Measurements from ENCODE around the gene MFSD6.
"Not testable (repeated sequence)": the region's sequence is repeated elsewhere in the genome, so short reads cannot be mapped to it uniquely, and the experiment has no call there.

The MFSD6 gene

GRCh38 chr2:190460487-190460886 is 52.3 kb downstream of the MFSD6 start:
- no peak for DNase-seq (ENCODE audit: extremely low read depth in 1 of 2, low read depth in 1 of 2)

- no peak for DNase-seq (ENCODE audit: extremely low read depth in 1 of 2, low read depth in 1 of 2)
Measured at GRCh38 chr2:190462181-190462580, 54.0 kb downstream of the MFSD6 start.

- DNase-seq (ENCODE audit: extremely low read depth in 1 of 2, low read depth in 1 of 2), result no peak
Measured at GRCh38 chr2:190462611-190463010, 54.5 kb downstream of the MFSD6 start.

GRCh38 chr2:190465060-190465459 is 56.9 kb downstream of the MFSD6 start:
- DNase-seq (ENCODE audit: extremely low read depth in 1 of 2, low read depth in 1 of 2), result no peak

GRCh38 chr2:190466819-190467446 is 58.8 kb downstream of the MFSD6 start:
- no peak for DNase-seq (ENCODE audit: extremely low read depth in 1 of 2, low read depth in 1 of 2)

- DNase-seq (ENCODE audit: extremely low read depth in 1 of 2, low read depth in 1 of 2), result no peak
Measured at GRCh38 chr2:190467575-190468083, 59.5 kb downstream of the MFSD6 start.

GRCh38 chr2:190468354-190468753 is 60.2 kb downstream of the MFSD6 start:
- not testable (repeated sequence) for DNase-seq (ENCODE audit: extremely low read depth in 1 of 2, low read depth in 1 of 2)

- no peak for DNase-seq (ENCODE audit: extremely low read depth in 1 of 2, low read depth in 1 of 2)
Measured at GRCh38 chr2:190468814-190469569, 60.8 kb downstream of the MFSD6 start.

- no peak for DNase-seq (ENCODE audit: extremely low read depth in 1 of 2, low read depth in 1 of 2)
Measured at GRCh38 chr2:190469771-190470170, 61.6 kb downstream of the MFSD6 start.

GRCh38 chr2:190470256-190470826 is 62.2 kb downstream of the MFSD6 start:
- no peak for DNase-seq (ENCODE audit: extremely low read depth in 1 of 2, low read depth in 1 of 2)

GRCh38 chr2:190477661-190478454 is 69.7 kb downstream of the MFSD6 start:
- DNase-seq (ENCODE audit: extremely low read depth in 1 of 2, low read depth in 1 of 2), result no peak

GRCh38 chr2:190478572-190479195 is 70.5 kb downstream of the MFSD6 start:
- DNase-seq (ENCODE audit: extremely low read depth in 1 of 2, low read depth in 1 of 2), result no peak

- DNase-seq (ENCODE audit: extremely low read depth in 1 of 2, low read depth in 1 of 2), result no peak
Measured at GRCh38 chr2:190481339-190481738, 73.2 kb downstream of the MFSD6 start.

GRCh38 chr2:190482451-190482850 is 74.3 kb downstream of the MFSD6 start:
- DNase-seq (ENCODE audit: extremely low read depth in 1 of 2, low read depth in 1 of 2), result no peak

GRCh38 chr2:190486037-190486623 is 78.0 kb downstream of the MFSD6 start:
- no peak for DNase-seq (ENCODE audit: extremely low read depth in 1 of 2, low read depth in 1 of 2)

GRCh38 chr2:190488516-190489233 is 80.5 kb downstream of the MFSD6 start:
- DNase-seq (ENCODE audit: extremely low read depth in 1 of 2, low read depth in 1 of 2), result no peak

- DNase-seq (ENCODE audit: extremely low read depth in 1 of 2, low read depth in 1 of 2), result no peak
Measured at GRCh38 chr2:190489475-190489874, 81.3 kb downstream of the MFSD6 start.

- no peak for DNase-seq (ENCODE audit: extremely low read depth in 1 of 2, low read depth in 1 of 2)
Measured at GRCh38 chr2:190490502-190490901, 82.3 kb downstream of the MFSD6 start.

- DNase-seq (ENCODE audit: extremely low read depth in 1 of 2, low read depth in 1 of 2), result no peak
Measured at GRCh38 chr2:190493095-190493494, 84.9 kb downstream of the MFSD6 start.
